Endodermal cell (in vitro differentiated cells): ENCODE data around the gene CDK5RAP3. TPM values are rescaled to one million over a fixed set of nuclear protein-coding genes. Genes with fewer than 3 reads are reported as not detected.

Experiments
- DNase-seq: peaks from one replicate; pipeline ENCODE4 v3.0.0-alpha.2; 2017
- H3K27ac ChIP-seq: 2 replicates; pipeline ENCODE4 v1.5.1; 2013; ENCODE audit warnings: mild to moderate bottlenecking, low read depth, low read length, moderate library complexity
- H3K27me3 ChIP-seq: 2 replicates; pipeline ENCODE4 v1.6.1; 2013; ENCODE audit warnings: mild to moderate bottlenecking, low read length, moderate library complexity; ENCODE audit not compliant: insufficient read depth, control insufficient read depth, poor library complexity, severe bottlenecking
- H3K36me3 ChIP-seq: 2 replicates; pipeline ENCODE4 v1.7.0; 2013; ENCODE audit warnings: mild to moderate bottlenecking, low read length, moderate library complexity; ENCODE audit not compliant: control insufficient read depth, insufficient read depth
- H3K4me1 ChIP-seq: one replicate; pipeline ENCODE4 v1.7.0; 2013; ENCODE audit warnings: low read length; ENCODE audit not compliant: control insufficient read depth, insufficient read depth
- H3K4me3 ChIP-seq: 2 replicates; pipeline ENCODE4 v1.5.1; 2013; ENCODE audit warnings: mild to moderate bottlenecking, low read length, moderate library complexity
- H3K9ac ChIP-seq: 2 replicates; pipeline ENCODE4 v1.6.1; 2013; ENCODE audit warnings: mild to moderate bottlenecking, low read length, moderate library complexity; ENCODE audit not compliant: poor library complexity, severe bottlenecking; ENCODE audit errors: extremely low read depth
- H3K9me3 ChIP-seq: 2 replicates; pipeline ENCODE4 v1.6.1; 2013; ENCODE audit warnings: mild to moderate bottlenecking, low read length, moderate library complexity; ENCODE audit not compliant: control insufficient read depth
- H3K27ac Mint-ChIP-seq: 2 replicates; pipeline ENCODE4 v1.8.0; 2020; ENCODE audit warnings: mixed read lengths
- H3K27me3 Mint-ChIP-seq: 2 replicates; pipeline ENCODE4 v1.8.0; 2021; ENCODE audit warnings: mild to moderate bottlenecking, mixed read lengths; ENCODE audit not compliant: insufficient read depth
- H3K36me3 Mint-ChIP-seq: 2 replicates; pipeline ENCODE4 v1.8.0; 2020; ENCODE audit warnings: low read depth, mixed read lengths
- H3K4me1 Mint-ChIP-seq: 2 replicates; pipeline ENCODE4 v1.8.0; 2020; ENCODE audit warnings: mixed read lengths
- H3K4me3 Mint-ChIP-seq: 2 replicates; pipeline ENCODE4 v1.8.0; 2020; ENCODE audit warnings: mild to moderate bottlenecking, moderate library complexity, mixed read lengths
- H3K9me3 Mint-ChIP-seq: 2 replicates; pipeline ENCODE4 v1.8.0; 2020; ENCODE audit warnings: mild to moderate bottlenecking, mixed read lengths
- WGBS, 2 experiments: methylation state at CpG; one replicate each; pipeline versions ENCODE4 v1.1.5 to v1.1.7; 2013; ENCODE audit warnings: missing lambda C conversion rate in 2 of 2, mixed read lengths in 1 of 2; ENCODE audit not compliant: insufficient coverage in 1 of 2, insufficient read length in 1 of 2; 5-methylcytosine and 5-hydroxymethylcytosine counted together
- total RNA-seq, 2 donors: library from RNA; stranded (reverse); fragmentation: NEBNext Ultra II Directional in 1 of 2; extraction: Animal tissue kit (Norgen Biotek cat#: 25700) in 1 of 2; gene quantifications; 2 replicates in 1 of 2; 3 replicates in 1 of 2; pipeline ENCODE4 v1.2.1, GENCODE V29; 2021
- TF ChIP-seq, protein P1 (sequence below): fragments of 200-600 bp; sonication (generic); conservative IDR thresholded peaks from 2 replicates; pipeline ENCODE4 v1.5.0; 2021; ENCODE audit warnings: antibody characterized with exemption, mild to moderate bottlenecking

CDK5RAP3 gene
- total RNA-seq, 2 donors from 2014 or later = 171 to 198 TPM

DNA sequence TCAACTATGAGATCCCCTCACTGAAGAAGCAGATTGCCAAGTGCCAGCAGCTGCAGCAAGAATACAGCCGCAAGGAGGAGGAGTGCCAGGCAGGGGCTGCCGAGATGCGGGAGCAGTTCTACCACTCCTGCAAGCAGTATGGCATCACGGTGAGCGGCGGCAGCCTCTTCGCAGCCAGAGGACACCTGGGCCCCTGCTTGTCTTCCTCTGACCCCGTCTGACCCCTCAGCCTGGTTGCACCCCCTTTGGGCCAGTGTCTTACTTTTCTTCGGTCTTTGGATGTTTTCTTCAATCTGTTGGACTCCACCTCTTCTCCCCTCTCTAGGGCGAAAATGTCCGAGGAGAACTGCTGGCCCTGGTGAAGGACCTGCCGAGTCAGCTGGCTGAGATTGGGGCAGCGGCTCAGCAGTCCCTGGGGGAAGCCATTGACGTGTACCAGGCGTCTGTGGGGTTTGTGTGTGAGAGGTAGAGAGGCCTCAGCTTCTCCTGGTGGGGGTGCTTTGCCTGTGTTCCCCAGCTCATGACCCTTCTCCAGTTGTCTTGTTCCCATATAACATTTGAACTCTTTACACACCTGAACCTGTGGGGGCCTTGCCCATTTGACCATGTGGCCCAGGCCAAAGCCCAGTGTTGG, 4.4 kb downstream of the CDK5RAP3 start:
- TF ChIP-seq, protein P1, sequence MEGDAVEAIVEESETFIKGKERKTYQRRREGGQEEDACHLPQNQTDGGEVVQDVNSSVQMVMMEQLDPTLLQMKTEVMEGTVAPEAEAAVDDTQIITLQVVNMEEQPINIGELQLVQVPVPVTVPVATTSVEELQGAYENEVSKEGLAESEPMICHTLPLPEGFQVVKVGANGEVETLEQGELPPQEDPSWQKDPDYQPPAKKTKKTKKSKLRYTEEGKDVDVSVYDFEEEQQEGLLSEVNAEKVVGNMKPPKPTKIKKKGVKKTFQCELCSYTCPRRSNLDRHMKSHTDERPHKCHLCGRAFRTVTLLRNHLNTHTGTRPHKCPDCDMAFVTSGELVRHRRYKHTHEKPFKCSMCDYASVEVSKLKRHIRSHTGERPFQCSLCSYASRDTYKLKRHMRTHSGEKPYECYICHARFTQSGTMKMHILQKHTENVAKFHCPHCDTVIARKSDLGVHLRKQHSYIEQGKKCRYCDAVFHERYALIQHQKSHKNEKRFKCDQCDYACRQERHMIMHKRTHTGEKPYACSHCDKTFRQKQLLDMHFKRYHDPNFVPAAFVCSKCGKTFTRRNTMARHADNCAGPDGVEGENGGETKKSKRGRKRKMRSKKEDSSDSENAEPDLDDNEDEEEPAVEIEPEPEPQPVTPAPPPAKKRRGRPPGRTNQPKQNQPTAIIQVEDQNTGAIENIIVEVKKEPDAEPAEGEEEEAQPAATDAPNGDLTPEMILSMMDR = peak; percentile 50
- Mint-ChIP-seq H3K27ac (no peak overlapping the region), H3K9me3 (no peaks in the 10 kb centered on the region), H3K4me1 (peaks cover 2% of the 10 kb centered on the region), H3K27me3 (no peaks in the 10 kb centered on the region), H3K4me3 (no peak overlapping the region), H3K36me3 (peaks cover 56% of the 10 kb centered on the region)
- H3K9me3 ChIP-seq = no peaks in the 10 kb centered on the region
- H3K36me3 ChIP-seq = peaks cover 34% of the 10 kb centered on the region
- no peak overlapping the region for H3K27ac ChIP-seq
- no peaks in the 10 kb centered on the region for H3K4me1 ChIP-seq
- no peak overlapping the region for H3K4me3 ChIP-seq
- H3K27me3 ChIP-seq = no peaks in the 10 kb centered on the region
- peak; percentile 86 for DNase-seq
- no peak overlapping the region for H3K9ac ChIP-seq
- 88 to 92% methylated on average over 9 to 15 of the region's 15 CpGs for WGBS, 2 experiments

- Histone ChIP-seq H3K9me3 (no peaks in the 10 kb centered on the region), H3K4me1 (no peaks in the 10 kb centered on the region), H3K4me3 (no peak overlapping the region), H3K27ac (no peak overlapping the region), H3K9ac (no peak overlapping the region), H3K36me3 (peaks cover 39% of the 10 kb centered on the region), H3K27me3 (no peaks in the 10 kb centered on the region)
- Mint-ChIP-seq H3K36me3 (peaks cover 61% of the 10 kb centered on the region), H3K9me3 (no peaks in the 10 kb centered on the region), H3K27ac (no peak overlapping the region), H3K4me1 (no peaks in the 10 kb centered on the region), H3K4me3 (no peak overlapping the region), H3K27me3 (no peaks in the 10 kb centered on the region)
- WGBS, 2 experiments = 97 to 98% methylated on average over 6 to 10 of the region's 10 CpGs
- TF ChIP-seq, protein P1 = no peak
- peak; percentile 37 for DNase-seq
Measured at GRCh38 chr17:47975823-47976205, 4.9 kb downstream of the CDK5RAP3 start.

DNA sequence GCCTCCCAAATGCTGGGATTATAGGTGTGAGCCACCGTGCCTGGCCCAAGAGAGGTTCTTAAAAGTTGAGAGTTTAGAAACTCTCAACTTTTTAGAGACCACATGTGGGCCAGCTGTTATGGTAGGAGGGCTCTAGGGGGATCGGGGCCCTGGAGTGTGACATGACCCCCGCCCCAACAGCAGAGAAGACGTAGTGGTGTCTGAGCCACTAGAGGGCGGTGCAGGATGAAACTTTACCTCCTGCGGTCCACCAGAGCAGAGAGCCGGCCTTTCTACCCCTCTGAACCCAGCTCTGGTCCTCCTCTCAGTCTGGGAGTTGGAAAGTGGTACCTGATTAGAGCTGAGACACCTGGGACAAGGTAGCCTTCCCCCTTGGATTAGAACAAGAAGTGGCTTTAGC, 7.4 kb downstream of the CDK5RAP3 start:
- H3K27ac Mint-ChIP-seq = no peak overlapping the region
- H3K27ac ChIP-seq = no peak overlapping the region
- H3K36me3 ChIP-seq = peaks cover 41% of the 10 kb centered on the region
- DNase-seq = peak; percentile 95
- H3K4me3 ChIP-seq = no peak overlapping the region
- 30 to 35% methylated on average over 2 to 7 of the region's 7 CpGs for WGBS, 2 experiments
- H3K9me3 Mint-ChIP-seq = no peaks in the 10 kb centered on the region
- no peaks in the 10 kb centered on the region for H3K4me1 Mint-ChIP-seq
- peaks cover 72% of the 10 kb centered on the region for H3K36me3 Mint-ChIP-seq
- H3K27me3 Mint-ChIP-seq = no peaks in the 10 kb centered on the region
- H3K27me3 ChIP-seq = no peaks in the 10 kb centered on the region
- peaks cover 4% of the 10 kb centered on the region for H3K4me1 ChIP-seq
- TF ChIP-seq, protein P1 = peak; percentile 91
- no peak overlapping the region for H3K9ac ChIP-seq
- H3K9me3 ChIP-seq = no peaks in the 10 kb centered on the region
- H3K4me3 Mint-ChIP-seq = no peak overlapping the region
